Bronchial epithelial cell (primary cell): Measurements from ENCODE around the gene PTPRN2. TPM values are rescaled to one million over a fixed set of nuclear protein-coding genes. Genes with fewer than 3 reads are reported as not detected.

Experiments
- DNase-seq: peaks from one replicate; pipeline ENCODE4 v3.0.0-alpha.2; 2010; ENCODE audit warnings: low read depth
- FAIRE-seq: peaks from 2 replicates; lab custom pipeline; 2011; peaks lifted over from hg19 to GRCh38; lab: Jason Lieb, UNC
- H3K27me3 ChIP-seq: 2 replicates; pipeline ENCODE4 v1.5.1; 2011; ENCODE audit warnings: low read length; ENCODE audit not compliant: control insufficient read depth, insufficient read depth
- H3K36me3 ChIP-seq: 2 replicates; pipeline ENCODE4 v1.5.1; 2011; ENCODE audit warnings: low read length; ENCODE audit not compliant: control insufficient read depth, insufficient read depth
- H3K4me3 ChIP-seq: 2 replicates; pipeline ENCODE4 v1.5.1; 2011; ENCODE audit warnings: mild to moderate bottlenecking, low read depth, low read length, control low read depth
- total RNA-seq: library from RNA; depleted of rRNA; stranded (reverse); fragments of >200 nt; gene quantifications from 2 replicates; pipeline ENCODE4 v1.2.1, GENCODE V29; 2014
- TF ChIP-seq, protein P1 (sequence below): IDR thresholded peaks from 2 replicates; pipeline ENCODE4 v1.5.1; 2011; ENCODE audit warnings: mild to moderate bottlenecking, moderate library complexity, low read length, control low read depth, inconsistent platforms; ENCODE audit not compliant: insufficient read depth, severe bottlenecking

Gene PTPRN2
- total RNA-seq, 1 donor from 2014 or later, result 1.1 TPM

DNA sequence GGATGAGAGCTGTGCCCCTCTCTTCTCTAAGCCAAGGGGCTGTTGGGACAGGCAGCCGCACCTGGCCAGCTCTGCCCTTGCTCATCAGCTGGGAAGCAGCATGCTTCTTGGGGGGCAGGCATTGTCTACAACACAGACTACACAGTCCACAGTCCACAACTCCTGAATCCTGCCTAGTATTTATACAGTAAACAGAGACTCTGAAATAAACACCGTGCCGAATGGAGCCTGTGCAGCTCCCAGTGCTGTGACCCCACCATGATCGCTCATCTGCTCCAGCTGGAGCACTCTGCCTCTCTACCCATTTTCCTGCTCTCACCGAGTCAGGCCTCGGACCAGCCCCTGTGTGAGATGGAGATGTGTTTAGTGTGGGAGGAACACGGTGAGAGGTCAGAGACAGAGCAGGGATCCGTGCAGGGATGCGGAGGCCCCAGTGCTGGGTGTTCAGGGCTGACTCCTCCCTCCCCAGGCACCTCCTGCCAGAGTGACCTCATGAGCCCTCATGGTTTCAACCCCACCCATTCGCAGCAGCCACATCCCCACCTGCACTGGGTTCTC lies 642.8 kb downstream of the PTPRN2 start:
- FAIRE-seq, result no peak
- Histone ChIP-seq H3K4me3 (no peak overlapping the region), H3K27me3 (no peaks in the 10 kb centered on the region), H3K36me3 (no peaks in the 10 kb centered on the region)
- TF ChIP-seq, protein P1, sequence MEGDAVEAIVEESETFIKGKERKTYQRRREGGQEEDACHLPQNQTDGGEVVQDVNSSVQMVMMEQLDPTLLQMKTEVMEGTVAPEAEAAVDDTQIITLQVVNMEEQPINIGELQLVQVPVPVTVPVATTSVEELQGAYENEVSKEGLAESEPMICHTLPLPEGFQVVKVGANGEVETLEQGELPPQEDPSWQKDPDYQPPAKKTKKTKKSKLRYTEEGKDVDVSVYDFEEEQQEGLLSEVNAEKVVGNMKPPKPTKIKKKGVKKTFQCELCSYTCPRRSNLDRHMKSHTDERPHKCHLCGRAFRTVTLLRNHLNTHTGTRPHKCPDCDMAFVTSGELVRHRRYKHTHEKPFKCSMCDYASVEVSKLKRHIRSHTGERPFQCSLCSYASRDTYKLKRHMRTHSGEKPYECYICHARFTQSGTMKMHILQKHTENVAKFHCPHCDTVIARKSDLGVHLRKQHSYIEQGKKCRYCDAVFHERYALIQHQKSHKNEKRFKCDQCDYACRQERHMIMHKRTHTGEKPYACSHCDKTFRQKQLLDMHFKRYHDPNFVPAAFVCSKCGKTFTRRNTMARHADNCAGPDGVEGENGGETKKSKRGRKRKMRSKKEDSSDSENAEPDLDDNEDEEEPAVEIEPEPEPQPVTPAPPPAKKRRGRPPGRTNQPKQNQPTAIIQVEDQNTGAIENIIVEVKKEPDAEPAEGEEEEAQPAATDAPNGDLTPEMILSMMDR, result no peak
- no peak for DNase-seq

DNA sequence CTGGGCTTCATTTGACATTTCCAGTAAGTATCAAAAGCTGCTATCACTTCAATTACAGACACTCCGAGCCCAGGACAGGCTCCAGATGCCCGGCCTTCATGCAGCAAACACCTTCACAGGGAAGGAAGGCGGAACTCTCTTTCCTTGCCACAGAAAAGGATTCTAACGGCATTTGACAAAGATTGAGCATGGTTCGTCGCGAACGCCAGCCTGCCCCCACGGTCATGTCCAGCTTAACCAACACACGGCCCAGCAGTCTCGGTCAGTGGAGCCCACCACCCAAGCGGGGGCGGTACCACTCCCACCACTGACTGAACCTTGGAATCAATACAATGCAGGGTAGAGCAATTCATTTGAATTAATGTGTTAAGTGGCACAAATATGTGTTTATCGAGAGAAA lies 643.6 kb downstream of the PTPRN2 start:
- no peak overlapping the region for H3K4me3 ChIP-seq
- no peak for FAIRE-seq
- H3K27me3 ChIP-seq, result no peaks in the 10 kb centered on the region
- TF ChIP-seq, protein P1, result no peak
- no peaks in the 10 kb centered on the region for H3K36me3 ChIP-seq
- DNase-seq, result no peak

DNA sequence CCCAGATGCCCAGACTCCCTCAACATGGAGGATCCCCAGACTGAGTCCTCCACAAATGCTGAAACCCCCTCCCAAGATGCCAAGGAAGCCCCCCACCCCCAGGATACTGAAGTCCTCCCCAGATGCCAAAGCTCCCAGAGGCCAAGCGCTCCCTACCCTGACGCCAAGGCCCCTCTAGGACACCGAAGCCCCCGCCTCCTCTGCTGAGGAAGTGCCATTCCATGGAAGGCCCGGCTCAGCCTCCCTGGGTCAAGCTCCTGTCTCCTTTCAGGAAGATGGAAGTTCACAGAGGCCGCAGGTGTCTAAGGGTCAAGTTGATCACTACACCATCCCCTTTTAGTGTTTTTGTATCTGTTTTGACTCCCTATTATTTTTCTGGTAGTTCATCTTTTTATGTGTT lies 644.1 kb downstream of the PTPRN2 start:
- no peak for DNase-seq
- no peak for FAIRE-seq
- TF ChIP-seq, protein P1, result no peak
- Histone ChIP-seq H3K4me3 (no peak overlapping the region), H3K36me3 (no peaks in the 10 kb centered on the region), H3K27me3 (no peaks in the 10 kb centered on the region)

DNA sequence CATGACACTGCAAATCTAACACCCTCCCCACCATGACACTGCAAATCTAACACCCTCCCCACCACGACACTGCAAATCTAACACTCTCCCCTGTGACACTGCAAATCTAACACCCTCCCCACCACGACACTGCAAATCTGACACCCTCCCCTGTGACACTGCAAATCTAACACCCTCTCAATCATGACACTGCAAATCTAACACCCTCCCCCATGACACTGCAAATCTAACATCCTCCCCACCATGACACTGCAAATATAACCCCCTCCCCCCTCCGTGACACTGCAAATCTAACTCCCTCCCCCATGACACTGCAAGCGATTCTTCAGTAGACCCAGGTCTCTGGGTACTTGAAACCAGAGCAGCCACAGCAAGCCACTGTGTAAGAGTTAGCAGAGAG lies 646.4 kb downstream of the PTPRN2 start:
- no peak for DNase-seq
- TF ChIP-seq, protein P1, result no peak
- Histone ChIP-seq H3K27me3 (no peaks in the 10 kb centered on the region), H3K36me3 (no peaks in the 10 kb centered on the region), H3K4me3 (no peak overlapping the region)
- no peak for FAIRE-seq

DNA sequence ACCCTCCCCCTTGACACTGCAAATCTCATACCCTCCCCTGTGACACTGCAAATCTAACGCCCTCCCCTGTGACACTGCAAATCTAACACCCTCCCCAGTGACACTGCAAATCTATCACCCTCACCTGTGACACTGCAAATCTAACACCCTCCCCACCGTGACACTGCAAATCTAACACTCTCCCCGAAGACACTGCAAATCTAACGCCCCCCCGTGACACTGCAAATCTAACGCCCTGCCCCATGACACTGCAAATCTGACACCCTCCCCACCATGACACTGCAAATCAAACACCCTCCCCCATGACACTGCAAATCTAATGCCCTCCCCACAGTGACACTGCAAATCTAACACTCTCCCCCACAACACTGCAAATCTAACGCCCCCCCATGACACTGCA lies 647.1 kb downstream of the PTPRN2 start:
- Histone ChIP-seq H3K27me3 (no peaks in the 10 kb centered on the region), H3K4me3 (no peak overlapping the region), H3K36me3 (no peaks in the 10 kb centered on the region)
- DNase-seq (no peak), FAIRE-seq (no peak)
- TF ChIP-seq, protein P1, result no peak

DNA sequence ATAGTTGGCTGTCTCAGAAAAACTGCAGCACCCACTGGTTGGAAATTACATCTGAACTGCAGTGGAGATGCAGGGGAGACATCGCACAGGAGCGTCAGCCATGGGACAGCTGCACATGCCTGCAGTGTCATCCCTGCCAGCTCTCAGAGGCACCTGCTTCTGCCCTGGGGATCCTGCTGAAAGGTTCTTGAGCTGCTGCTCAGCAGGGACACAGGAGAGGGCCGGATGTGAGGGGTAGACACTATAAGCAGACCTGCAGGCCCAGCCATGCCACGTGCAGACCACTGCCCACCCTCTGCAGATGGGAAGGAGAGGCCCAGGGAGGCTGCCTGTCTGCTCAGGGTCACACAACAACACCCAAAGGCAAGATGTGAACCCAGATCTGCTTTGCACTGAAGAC lies 649.4 kb downstream of the PTPRN2 start:
- DNase-seq, result no peak
- Histone ChIP-seq H3K4me3 (no peak overlapping the region), H3K36me3 (no peaks in the 10 kb centered on the region), H3K27me3 (no peaks in the 10 kb centered on the region)
- TF ChIP-seq, protein P1, result no peak
- FAIRE-seq, result no peak
